ENCODE measurements around the gene FSTL4.

GRCh38 chr5:133284306-133284705 lies 328.0 kb downstream of the FSTL4 start:
- TF ChIP-seq POLR2A (IDR thresholded peaks at IDR 0.05) (no peak), CTCF (IDR thresholded peaks at IDR 0.05) (no peak)

All from upper lobe of left lung (tissue), 4 donors.